NT2/D1 (cell line): Measurements from ENCODE around the gene TP53BP2.

Experiments used
- DNase-seq: peaks from one replicate; pipeline ENCODE4 v3.0.0-alpha.2; 2011; ENCODE audit warnings: low read depth, low spot score
- H3K27me3 ChIP-seq: 2 replicates; pipeline ENCODE4 v1.6.0; 2011; ENCODE audit warnings: mild to moderate bottlenecking; ENCODE audit not compliant: insufficient read length, insufficient read depth
- H3K36me3 ChIP-seq: 2 replicates; pipeline ENCODE4 v1.6.1; 2011; ENCODE audit warnings: mild to moderate bottlenecking, low read length, mixed read lengths; ENCODE audit not compliant: insufficient read depth, insufficient read length
- H3K4me1 ChIP-seq: 2 replicates; pipeline ENCODE4 v1.5.1; 2011; ENCODE audit not compliant: insufficient read depth, insufficient read length
- H3K4me3 ChIP-seq: 2 replicates; pipeline ENCODE4 v1.5.1; 2011; ENCODE audit warnings: low read depth; ENCODE audit not compliant: insufficient read length
- H3K9ac ChIP-seq: 2 replicates; pipeline ENCODE4 v1.6.0; 2011; ENCODE audit warnings: low read depth; ENCODE audit not compliant: insufficient read length
- H3K9me3 ChIP-seq: 2 replicates; pipeline ENCODE4 v1.5.1; 2011; ENCODE audit warnings: mild to moderate bottlenecking, low read length; ENCODE audit not compliant: insufficient read depth
- SUZ12 ChIP-seq: IDR thresholded peaks from 2 replicates; pipeline ENCODE4 v1.6.1; 2011; ENCODE audit not compliant: insufficient read length, insufficient read depth; ENCODE audit errors: extremely low read depth
- YY1 ChIP-seq: IDR thresholded peaks from 2 replicates; pipeline ENCODE4 v1.6.1; 2011; ENCODE audit not compliant: insufficient read length, insufficient read depth
- ZNF274 ChIP-seq: IDR thresholded peaks from 2 replicates; pipeline ENCODE4 v1.6.1; 2011; ENCODE audit warnings: mild to moderate bottlenecking, low read depth, low read length

TP53BP2 gene

DNA sequence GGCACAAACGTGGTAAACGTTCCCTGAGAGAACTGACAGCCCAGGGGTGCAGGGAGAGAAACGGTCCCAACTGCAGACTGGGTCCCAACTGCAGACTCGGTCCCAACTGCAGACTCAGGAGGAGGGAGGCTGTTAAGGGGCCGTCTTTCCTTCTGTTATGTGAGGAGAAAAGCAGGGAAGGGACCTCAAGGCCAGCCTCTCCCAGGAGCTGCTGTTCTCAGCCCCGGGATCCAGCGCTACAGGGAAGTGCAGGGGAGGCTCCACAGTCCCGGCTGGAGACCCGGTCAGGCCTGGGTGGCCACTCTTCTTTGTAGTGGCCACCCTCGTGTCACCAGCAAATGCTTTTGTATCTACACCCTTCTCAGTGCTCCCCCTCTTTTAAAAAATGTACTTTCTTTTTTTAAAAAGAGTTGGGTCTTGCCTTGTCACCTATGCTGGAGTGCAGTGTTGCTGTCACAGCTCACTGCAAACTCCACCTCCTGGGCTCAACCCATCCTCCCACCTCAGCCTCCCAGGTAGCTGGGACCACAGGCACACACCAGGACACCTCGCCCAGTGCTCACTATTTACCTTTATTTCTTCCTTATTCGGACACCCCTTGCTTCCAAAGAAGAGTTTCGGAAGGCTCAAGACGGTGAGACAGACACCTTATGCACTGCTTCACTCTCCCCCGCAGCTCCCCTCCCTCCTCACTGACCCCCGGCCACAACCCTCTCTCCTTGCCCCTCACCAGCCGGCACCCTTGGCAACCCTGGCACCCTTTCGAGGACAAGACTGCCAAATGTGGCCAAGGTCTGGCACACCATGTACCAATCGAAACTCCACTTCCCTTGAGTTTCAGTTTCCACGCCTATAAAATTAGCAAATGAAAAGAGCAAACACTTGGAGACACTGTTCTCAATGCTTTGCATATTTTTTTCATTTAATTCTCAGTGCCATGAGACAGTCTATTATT lies 111.6 kb downstream of the TP53BP2 start:
- no peak for DNase-seq
- no peaks in the 10 kb centered on the region for H3K9me3 ChIP-seq
- peaks cover 34% of the 10 kb centered on the region for H3K27me3 ChIP-seq
- peaks cover 35% of the 10 kb centered on the region for H3K4me1 ChIP-seq
- peaks cover 57% of the 10 kb centered on the region for H3K36me3 ChIP-seq
- TF ChIP-seq YY1 = no peak
- TF ChIP-seq ZNF274 = no peak
- TF ChIP-seq SUZ12 = no peak
- H3K9ac ChIP-seq = no peak overlapping the region
- no peak overlapping the region for H3K4me3 ChIP-seq

DNA sequence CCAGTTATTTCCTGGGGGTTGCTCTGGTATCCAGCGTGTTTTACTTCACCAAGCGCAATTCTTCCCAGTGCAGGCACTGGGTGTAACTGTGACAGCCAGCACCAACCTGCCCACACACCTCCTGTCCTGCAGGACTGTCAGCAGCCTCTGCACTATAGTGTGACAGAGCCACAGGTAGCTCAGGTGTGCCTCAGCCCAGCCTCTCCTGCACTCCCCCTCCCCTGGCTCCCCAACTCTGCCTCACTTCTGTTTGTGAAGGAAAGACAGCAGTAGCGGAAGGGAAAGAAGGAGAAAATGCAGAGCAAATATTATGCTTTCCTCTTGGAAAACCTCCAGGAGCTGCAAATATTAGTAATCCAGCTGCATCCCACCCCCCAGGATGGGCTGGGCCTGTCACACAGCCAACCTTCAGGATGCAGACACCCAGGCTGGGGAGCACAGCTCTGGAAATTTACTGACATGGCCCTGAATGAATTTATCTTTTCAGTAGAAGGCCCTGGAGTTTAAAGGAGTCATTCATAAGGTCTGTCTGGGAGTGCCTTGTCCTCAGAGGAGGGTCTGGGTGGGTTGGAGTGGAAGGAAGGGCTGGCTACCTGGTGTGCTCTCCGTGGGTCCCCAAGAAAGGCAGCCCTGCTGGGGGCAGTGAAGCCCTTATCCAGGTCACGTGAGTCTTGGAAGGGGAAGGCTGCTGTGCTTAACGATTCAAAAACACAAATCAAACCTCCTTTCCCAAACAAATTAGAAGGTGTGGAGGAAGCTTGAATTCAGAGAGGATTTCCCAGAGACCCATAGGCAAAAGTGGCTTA lies 112.6 kb downstream of the TP53BP2 start:
- TF ChIP-seq YY1 (no peak), ZNF274 (no peak), SUZ12 (no peak)
- peaks cover 28% of the 10 kb centered on the region for H3K4me1 ChIP-seq
- H3K4me3 ChIP-seq = no peak overlapping the region
- peaks cover 43% of the 10 kb centered on the region for H3K27me3 ChIP-seq
- no peak for DNase-seq
- H3K36me3 ChIP-seq = peaks cover 57% of the 10 kb centered on the region
- H3K9ac ChIP-seq = no peak overlapping the region
- no peaks in the 10 kb centered on the region for H3K9me3 ChIP-seq

DNA sequence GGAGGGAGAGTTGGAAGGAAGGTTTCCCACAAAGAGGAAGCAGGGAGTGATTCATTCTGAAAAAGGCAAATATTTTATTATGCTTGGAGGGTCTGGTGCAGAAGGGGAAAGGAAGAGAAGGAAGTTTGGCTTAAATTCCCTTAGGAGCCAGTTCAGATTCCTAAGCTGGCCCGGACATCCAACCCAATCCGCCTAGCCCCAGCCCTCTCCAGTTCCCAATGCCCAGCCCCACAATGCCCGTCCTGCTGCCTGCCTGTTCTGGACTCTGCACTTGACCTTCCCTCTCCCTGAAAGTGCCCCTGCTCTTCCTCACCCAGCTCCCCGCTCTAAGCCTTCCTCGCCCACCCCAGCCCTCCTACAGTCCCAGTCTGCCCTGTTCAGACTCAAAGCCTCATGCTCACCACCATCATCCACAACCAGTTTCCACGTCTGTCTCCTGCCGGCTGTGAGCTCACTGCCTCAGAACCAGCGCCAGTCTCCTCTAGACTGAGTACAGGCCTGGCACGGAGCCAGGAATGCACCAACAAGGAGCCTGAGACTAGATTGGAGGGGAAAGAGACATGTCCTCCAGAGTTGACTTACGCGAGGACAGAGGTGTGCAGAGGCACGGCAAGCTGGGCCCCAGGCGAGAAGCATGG lies 114.5 kb downstream of the TP53BP2 start:
- Histone ChIP-seq H3K27me3 (peaks cover 54% of the 10 kb centered on the region), H3K9me3 (no peaks in the 10 kb centered on the region), H3K4me1 (peaks cover 29% of the 10 kb centered on the region), H3K9ac (no peak overlapping the region), H3K4me3 (no peak overlapping the region), H3K36me3 (peaks cover 60% of the 10 kb centered on the region)
- DNase-seq = no peak
- no peak for TF ChIP-seq YY1
- no peak for TF ChIP-seq ZNF274
- no peak for TF ChIP-seq SUZ12

DNA sequence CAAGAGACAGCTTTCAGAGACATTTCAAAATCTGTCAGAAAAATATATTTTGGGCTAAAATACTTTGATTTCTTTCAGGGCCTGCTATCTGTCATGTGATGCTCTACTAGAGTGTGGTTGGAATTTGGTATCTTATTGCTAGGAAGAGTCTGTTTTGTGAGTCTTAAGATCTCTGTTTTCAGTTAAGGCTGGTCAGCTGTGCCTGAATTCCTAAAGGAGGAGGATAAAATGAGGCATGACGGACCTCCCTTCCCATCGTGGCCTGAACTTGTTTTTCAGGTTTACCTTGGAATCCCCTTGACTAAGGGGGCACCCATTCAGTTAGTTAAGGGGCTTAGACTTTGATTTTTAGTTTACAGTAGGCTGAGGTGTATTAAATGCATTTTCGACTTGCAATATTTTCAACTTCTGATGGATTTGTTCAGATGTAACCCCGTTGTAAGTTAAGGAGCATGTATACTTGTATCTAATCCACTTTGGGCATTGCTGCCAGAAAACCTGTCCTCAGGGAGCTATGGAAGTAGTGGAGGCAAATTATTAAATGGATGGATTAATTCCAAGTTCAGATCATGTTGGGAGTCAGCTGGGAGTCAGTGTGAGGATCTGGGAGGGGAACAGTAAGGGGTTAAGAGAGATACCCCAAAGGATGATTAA lies 115.1 kb downstream of the TP53BP2 start:
- no peak overlapping the region for H3K4me3 ChIP-seq

DNA sequence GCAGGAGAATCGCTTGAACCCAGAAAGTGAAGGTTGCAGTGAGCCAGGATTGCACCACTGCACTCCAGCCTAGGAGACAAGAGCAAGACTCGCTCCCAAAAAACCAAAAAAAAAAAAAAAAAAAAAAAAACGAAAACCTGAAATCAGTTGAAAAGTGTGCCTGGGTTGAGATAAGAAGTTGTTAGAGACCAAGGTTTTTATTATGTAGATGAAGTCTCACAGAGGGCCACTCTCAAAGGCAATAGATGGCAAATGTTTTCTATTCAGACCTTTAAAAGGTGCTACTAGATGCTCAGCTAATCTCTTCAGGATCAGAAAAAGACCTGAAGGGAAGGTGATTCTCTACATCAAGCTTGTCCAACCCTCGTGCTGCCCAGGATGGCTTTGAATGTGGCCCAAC lies 115.8 kb downstream of the TP53BP2 start:
- Histone ChIP-seq H3K4me1 (peaks cover 38% of the 10 kb centered on the region), H3K27me3 (peaks cover 54% of the 10 kb centered on the region), H3K9me3 (no peaks in the 10 kb centered on the region), H3K36me3 (peaks cover 59% of the 10 kb centered on the region), H3K9ac (no peak overlapping the region), H3K4me3 (no peak overlapping the region)
- no peak for DNase-seq
- TF ChIP-seq SUZ12 (no peak), ZNF274 (no peak), YY1 (no peak)

More for the DNA sequence above, 115.1 kb downstream of the TP53BP2 start:
- DNase-seq = no peak
- no peak for TF ChIP-seq YY1
- no peak for TF ChIP-seq ZNF274
- no peak for TF ChIP-seq SUZ12
- no peaks in the 10 kb centered on the region for H3K9me3 ChIP-seq
- no peak overlapping the region for H3K9ac ChIP-seq
- peaks cover 54% of the 10 kb centered on the region for H3K27me3 ChIP-seq
- peaks cover 35% of the 10 kb centered on the region for H3K4me1 ChIP-seq
- H3K36me3 ChIP-seq = peaks cover 56% of the 10 kb centered on the region
